WTC11 (cell line): ENCODE data around the gene VSX1. TPM values are rescaled to one million over a fixed set of nuclear protein-coding genes. Genes with fewer than 3 reads are reported as not detected.

Experiments used
- ATAC-seq: fragments of 200-7000 bp; cut with Tn5 transposase; 2 replicates; pipeline ENCODE4 v1.10.0; 2021; ENCODE audit warnings: mild to moderate bottlenecking, moderate library complexity
- CTCF ChIA-PET: fragments of 300-600 bp; sonication (Branson Sonifier 250); formaldehyde crosslinking; loops from one replicate; lab custom pipeline; 2021; ENCODE audit warnings: antibody characterized with exemption; lab: Charles Lee
- POLR2A ChIA-PET: fragments of 350-600 bp; sonication (Branson Sonifier 250); formaldehyde crosslinking; loops from one replicate; lab custom pipeline; 2021; ENCODE audit warnings: antibody characterized with exemption; lab: Charles Lee
- DNase-seq: peaks from one replicate; pipeline ENCODE4 v3.0.0; 2021; ENCODE audit warnings: low spot score
- H3K27ac Mint-ChIP-seq: 2 replicates; pipeline ENCODE4 v1.8.0; 2021; ENCODE audit warnings: mixed read lengths
- H3K27me3 Mint-ChIP-seq: 2 replicates; pipeline ENCODE4 v1.8.0; 2021; ENCODE audit warnings: low read depth, mild to moderate bottlenecking, moderate library complexity, mixed read lengths
- H3K36me3 Mint-ChIP-seq: 2 replicates; pipeline ENCODE4 v1.8.0; 2021; ENCODE audit warnings: mixed read lengths
- H3K4me1 Mint-ChIP-seq: 2 replicates; pipeline ENCODE4 v1.8.0; 2022; ENCODE audit warnings: mixed read lengths
- H3K4me3 Mint-ChIP-seq: 2 replicates; pipeline ENCODE4 v1.8.0; 2021; ENCODE audit warnings: mild to moderate bottlenecking, moderate library complexity, mixed read lengths
- H3K9me3 Mint-ChIP-seq: 2 replicates; pipeline ENCODE4 v1.8.0; 2021; ENCODE audit warnings: mixed read lengths
- E2F5 ChIP-seq: sonication (generic); formaldehyde crosslinking; IDR thresholded peaks from 2 replicates; pipeline ENCODE4 v1.8.1; 2022; ENCODE audit warnings: mild to moderate bottlenecking, moderate library complexity, missing genetic modification reagents
- ELF4 ChIP-seq: sonication (generic); formaldehyde crosslinking; IDR thresholded peaks from 2 replicates; pipeline ENCODE4 v1.8.1; 2022; ENCODE audit warnings: low read depth, mild to moderate bottlenecking, moderate library complexity, missing genetic modification reagents
- ERG ChIP-seq: fragments of 250-450 bp; sonication (Bioruptor Pico); IDR thresholded peaks from 2 replicates; pipeline ENCODE4 v1.8.0; 2021; ENCODE audit warnings: mild to moderate bottlenecking
- FOXJ3 ChIP-seq: sonication (generic); formaldehyde crosslinking; IDR thresholded peaks from 2 replicates; pipeline ENCODE4 v1.9.0; 2021; ENCODE audit warnings: missing genetic modification reagents, mild to moderate bottlenecking, borderline replicate concordance
- FOXP1 ChIP-seq: sonication (generic); formaldehyde crosslinking; IDR thresholded peaks from 2 replicates; pipeline ENCODE4 v1.8.0; 2022; ENCODE audit warnings: missing genetic modification reagents, mild to moderate bottlenecking, moderate library complexity, borderline replicate concordance
- FOXP4 ChIP-seq: sonication (generic); formaldehyde crosslinking; IDR thresholded peaks from 2 replicates; pipeline ENCODE4 v1.8.0; 2022; ENCODE audit warnings: mild to moderate bottlenecking, missing genetic modification reagents
- KAT7 ChIP-seq: sonication (generic); formaldehyde crosslinking; IDR thresholded peaks from 2 replicates; pipeline ENCODE4 v1.8.1; 2023; ENCODE audit warnings: missing genetic modification reagents, mild to moderate bottlenecking, borderline replicate concordance
- OVOL2 ChIP-seq: fragments of 250-450 bp; sonication (Bioruptor Pico); IDR thresholded peaks from 2 replicates; pipeline ENCODE4 v1.9.0; 2021; ENCODE audit warnings: mild to moderate bottlenecking, borderline replicate concordance
- PRDM15 ChIP-seq: sonication (generic); formaldehyde crosslinking; IDR thresholded peaks from 2 replicates; pipeline ENCODE4 v1.8.0; 2022; ENCODE audit warnings: missing genetic modification reagents
- PRRX2 ChIP-seq: fragments of 250-450 bp; sonication (Bioruptor Pico); IDR thresholded peaks from 2 replicates; pipeline ENCODE4 v1.8.0; 2021; ENCODE audit warnings: mild to moderate bottlenecking
- TEAD1 ChIP-seq: sonication (generic); formaldehyde crosslinking; IDR thresholded peaks from 2 replicates; pipeline ENCODE4 v1.8.0; 2022; ENCODE audit warnings: mild to moderate bottlenecking, missing genetic modification reagents
- ZMAT4 ChIP-seq: fragments of 250-450 bp; sonication (Bioruptor Pico); IDR thresholded peaks from 2 replicates; pipeline ENCODE4 v1.9.0; 2021; ENCODE audit warnings: mild to moderate bottlenecking
- ZNF512 ChIP-seq: sonication (generic); formaldehyde crosslinking; IDR thresholded peaks from 2 replicates; pipeline ENCODE4 v1.8.1; 2022; ENCODE audit warnings: missing genetic modification reagents, borderline replicate concordance
- ZNF671 ChIP-seq: fragments of 250-450 bp; sonication (Bioruptor Pico); IDR thresholded peaks from 2 replicates; pipeline ENCODE4 v1.8.0; 2021; ENCODE audit warnings: mild to moderate bottlenecking
- total RNA-seq: library from RNA; stranded (reverse); gene quantifications from 3 replicates; pipeline ENCODE4 v1.2.3, GENCODE V29; 2021

VSX1 gene
- total RNA-seq, 1 experiment from 2014 or later: not detected

GRCh38 chr20:25127761-25128537 is 46.0 kb upstream of the VSX1 start:
- Mint-ChIP-seq H3K4me3 (no peak overlapping the region), H3K27ac (no peak overlapping the region), H3K36me3 (no peaks in the 10 kb centered on the region), H3K4me1 (no peaks in the 10 kb centered on the region), H3K27me3 (no peaks in the 10 kb centered on the region; the same call in 1 of the 2 replicates), H3K9me3 (0 out of 2 replicates have a peak, but pooled peaks cover 3% of the 10 kb centered on the region)
- no peak for DNase-seq
- ChIA-PET POLR2A (no interaction called here), CTCF (no interaction called here)
- no peak for ATAC-seq
- TF ChIP-seq PRDM15 (CRISPR knock-in tag) (no peak), FOXP4 (CRISPR knock-in tag) (no peak), TEAD1 (CRISPR knock-in tag) (no peak), KAT7 (CRISPR knock-in tag) (no peak), FOXJ3 (CRISPR knock-in tag) (no peak), ZNF671 (no peak), ZMAT4 (CRISPR knock-in tag) (no peak), E2F5 (CRISPR knock-in tag) (no peak), ELF4 (CRISPR knock-in tag) (no peak), ZNF512 (no peak), FOXP1 (CRISPR knock-in tag) (no peak), OVOL2 (CRISPR knock-in tag) (no peak), ERG (no peak), PRRX2 (no peak)
